Measurements from ENCODE around the gene CCDC40.

GRCh38 chr17:80006339-80006720, 30.1 kb upstream of the CCDC40 start:
- TF ChIP-seq CTCF (IDR thresholded peaks at IDR 0.05) (no peak), POLR2A (IDR thresholded peaks at IDR 0.05) (no peak)

All from heart left ventricle (tissue), 13 donors.